ENCODE measurements around the gene HIRA. TPM values are rescaled to one million over a fixed set of nuclear protein-coding genes. Genes with fewer than 3 reads are reported as not detected.

Gene HIRA
- polyA plus RNA-seq, 1 donor from 2014 or later, result 38.1 TPM

- TF ChIP-seq RAD21 (conservative IDR thresholded peaks at IDR 0.05), result no peak
- TF ChIP-seq, protein P1, sequence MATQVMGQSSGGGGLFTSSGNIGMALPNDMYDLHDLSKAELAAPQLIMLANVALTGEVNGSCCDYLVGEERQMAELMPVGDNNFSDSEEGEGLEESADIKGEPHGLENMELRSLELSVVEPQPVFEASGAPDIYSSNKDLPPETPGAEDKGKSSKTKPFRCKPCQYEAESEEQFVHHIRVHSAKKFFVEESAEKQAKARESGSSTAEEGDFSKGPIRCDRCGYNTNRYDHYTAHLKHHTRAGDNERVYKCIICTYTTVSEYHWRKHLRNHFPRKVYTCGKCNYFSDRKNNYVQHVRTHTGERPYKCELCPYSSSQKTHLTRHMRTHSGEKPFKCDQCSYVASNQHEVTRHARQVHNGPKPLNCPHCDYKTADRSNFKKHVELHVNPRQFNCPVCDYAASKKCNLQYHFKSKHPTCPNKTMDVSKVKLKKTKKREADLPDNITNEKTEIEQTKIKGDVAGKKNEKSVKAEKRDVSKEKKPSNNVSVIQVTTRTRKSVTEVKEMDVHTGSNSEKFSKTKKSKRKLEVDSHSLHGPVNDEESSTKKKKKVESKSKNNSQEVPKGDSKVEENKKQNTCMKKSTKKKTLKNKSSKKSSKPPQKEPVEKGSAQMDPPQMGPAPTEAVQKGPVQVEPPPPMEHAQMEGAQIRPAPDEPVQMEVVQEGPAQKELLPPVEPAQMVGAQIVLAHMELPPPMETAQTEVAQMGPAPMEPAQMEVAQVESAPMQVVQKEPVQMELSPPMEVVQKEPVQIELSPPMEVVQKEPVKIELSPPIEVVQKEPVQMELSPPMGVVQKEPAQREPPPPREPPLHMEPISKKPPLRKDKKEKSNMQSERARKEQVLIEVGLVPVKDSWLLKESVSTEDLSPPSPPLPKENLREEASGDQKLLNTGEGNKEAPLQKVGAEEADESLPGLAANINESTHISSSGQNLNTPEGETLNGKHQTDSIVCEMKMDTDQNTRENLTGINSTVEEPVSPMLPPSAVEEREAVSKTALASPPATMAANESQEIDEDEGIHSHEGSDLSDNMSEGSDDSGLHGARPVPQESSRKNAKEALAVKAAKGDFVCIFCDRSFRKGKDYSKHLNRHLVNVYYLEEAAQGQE (IDR thresholded peaks at IDR 0.05; ENCODE audit: borderline replicate concordance), result no peak
- no peak for TF ChIP-seq EP300 (conservative IDR thresholded peaks at IDR 0.05; ENCODE audit: poor library complexity, severe bottlenecking)
- no peak for TF ChIP-seq POLR2AphosphoS5 (IDR thresholded peaks at IDR 0.05)
- TF ChIP-seq TAF1 (IDR thresholded peaks at IDR 0.05; ENCODE audit: low read depth), result no peak
- TF ChIP-seq EZH2 (IDR thresholded peaks at IDR 0.05; ENCODE audit: borderline replicate concordance, insufficient read depth, low read length, poor library complexity, severe bottlenecking), result no peak
- no peak for TF ChIP-seq MXI1 (conservative IDR thresholded peaks at IDR 0.05; ENCODE audit: poor library complexity, severe bottlenecking)
- peak overlapping the region; percentile 29 for H2AFZ ChIP-seq (ENCODE audit: low read depth, low read length)
- H3K36me3 ChIP-seq (ENCODE audit: insufficient read depth, low read length), result no peaks in the 10 kb centered on the region
- H3K4me2 ChIP-seq (ENCODE audit: low read length), result peak overlapping the region; percentile 49
- no peaks in the 10 kb centered on the region for H3K9me2 ChIP-seq (ENCODE audit: insufficient read depth, low read length)
- peaks cover 19% of the 10 kb centered on the region for H3K79me2 ChIP-seq (replicated peaks; ENCODE audit: insufficient read depth, low read length)
- no peaks in the 10 kb centered on the region for H4K20me1 ChIP-seq (ENCODE audit: insufficient read depth)
- no peaks in the 10 kb centered on the region for H3K27me3 ChIP-seq (ENCODE audit: insufficient read depth, low read depth, low read length)
- H3K4me3 ChIP-seq (ENCODE audit: low read length), result peak overlapping the region; percentile 84
- H3K9ac ChIP-seq (ENCODE audit: low read length), result no peak overlapping the region
- no peak overlapping the region for H3K27ac ChIP-seq (ENCODE audit: low read length)
- no peaks in the 10 kb centered on the region for H3K9me3 ChIP-seq (ENCODE audit: low read length)
- H3F3A ChIP-seq (ENCODE audit: insufficient read depth, low read length, poor library complexity, severe bottlenecking), result no peaks in the 10 kb centered on the region
Observed at GRCh38 chr22:19480173-19480568, 48.6 kb upstream of the HIRA start.

DNA sequence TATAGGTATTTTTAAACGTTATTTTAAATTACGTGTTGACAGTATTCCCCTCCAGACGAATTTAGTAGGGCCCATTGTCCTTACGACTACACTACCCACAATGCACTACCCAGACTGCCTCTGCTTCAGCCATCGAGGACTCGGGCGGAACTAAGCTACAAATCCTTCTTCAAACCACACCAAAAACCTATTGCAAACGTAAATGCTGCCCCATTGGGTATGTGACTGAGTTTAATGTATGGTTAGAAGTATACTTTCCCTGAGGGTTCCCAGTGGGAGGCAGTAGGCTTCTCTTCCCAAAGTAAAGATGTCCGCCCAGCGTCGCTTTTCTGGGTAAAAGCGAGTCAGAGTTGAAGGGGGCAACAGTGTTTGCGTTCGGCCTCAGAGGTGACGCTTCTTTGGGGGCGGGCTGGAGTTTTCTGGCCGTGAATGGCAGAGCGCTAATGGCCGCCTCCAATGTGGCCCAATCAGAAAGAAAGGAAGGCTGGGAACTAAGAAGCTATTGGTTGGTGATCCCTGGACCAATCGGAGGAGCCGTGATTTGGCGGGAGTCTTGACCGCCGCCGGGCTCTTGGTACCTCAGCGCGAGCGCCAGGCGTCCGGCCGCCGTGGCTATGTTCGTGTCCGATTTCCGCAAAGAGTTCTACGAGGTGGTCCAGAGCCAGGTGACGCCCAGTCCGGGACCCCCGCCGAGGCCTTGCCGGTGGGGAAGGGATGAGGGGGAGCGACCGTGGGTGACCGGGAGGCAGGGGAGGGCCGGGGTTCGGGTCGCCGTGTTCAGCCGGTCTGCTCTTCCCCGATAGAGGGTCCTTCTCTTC, 48.0 kb upstream of the HIRA start, which contains the start of gene CDC45:
CDC45 (plus strand) TSS at position 566 of the 818 bp plus-strand sequence; CDS start at position 615, 49 bp downstream.
- H3K79me2 ChIP-seq (replicated peaks; ENCODE audit: insufficient read depth, low read length), result peaks cover 19% of the 10 kb centered on the region
- H3F3A ChIP-seq (ENCODE audit: insufficient read depth, low read length, poor library complexity, severe bottlenecking), result no peaks in the 10 kb centered on the region
- peak within 1 kb of the TSS; percentile 84 for H3K4me3 ChIP-seq (ENCODE audit: low read length)
- H3K36me3 ChIP-seq (ENCODE audit: insufficient read depth, low read length), result no peaks in the 10 kb centered on the region
- TF ChIP-seq TAF1 (IDR thresholded peaks at IDR 0.05; ENCODE audit: low read depth) (no peak), MXI1 (conservative IDR thresholded peaks at IDR 0.05; ENCODE audit: poor library complexity, severe bottlenecking) (peak; percentile 98), POLR2AphosphoS5 (IDR thresholded peaks at IDR 0.05) (peak; percentile 25)
- peak within 1 kb of the TSS; percentile 49 for H3K4me2 ChIP-seq (ENCODE audit: low read length)
- peak within 1 kb of the TSS; percentile 82 for H3K27ac ChIP-seq (ENCODE audit: low read length)
- H3K27me3 ChIP-seq (ENCODE audit: insufficient read depth, low read depth, low read length), result no peaks in the 10 kb centered on the region
- no peaks in the 10 kb centered on the region for H3K9me2 ChIP-seq (ENCODE audit: insufficient read depth, low read length)
- no peaks in the 10 kb centered on the region for H4K20me1 ChIP-seq (ENCODE audit: insufficient read depth)
- peak within 1 kb of the TSS; percentile 73 for H3K9ac ChIP-seq (ENCODE audit: low read length)
- H3K9me3 ChIP-seq (ENCODE audit: low read length), result no peaks in the 10 kb centered on the region
- H2AFZ ChIP-seq (ENCODE audit: low read depth, low read length), result peak within 1 kb of the TSS; percentile 51

DNA sequence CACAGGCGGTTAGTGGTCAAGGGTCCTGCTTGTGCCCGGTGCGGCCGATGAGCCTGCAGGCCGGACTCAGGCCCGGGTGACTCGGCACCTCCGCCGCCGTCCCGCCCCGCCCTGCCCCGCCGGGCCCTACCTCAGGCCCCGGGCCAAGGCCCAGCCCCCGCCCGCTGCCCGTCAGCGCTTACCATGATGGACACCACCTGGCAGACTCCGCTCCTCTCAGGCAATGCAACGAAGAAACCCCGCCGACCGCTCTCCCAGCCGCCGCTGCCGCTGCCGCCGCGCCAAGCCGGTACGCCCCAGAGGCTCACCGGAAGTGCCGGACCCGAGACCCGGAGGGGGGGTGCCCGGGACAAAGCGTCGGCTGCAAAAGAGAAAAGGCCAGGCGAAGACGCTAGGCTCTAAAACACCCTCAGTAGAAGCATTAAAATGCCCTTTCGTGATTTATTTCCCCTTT, 47.4 kb upstream of the HIRA start, which contains the start of gene UFD1:
UFD1 (minus strand) TSS at position 293 of the 454 bp plus-strand sequence; CDS start at position 185, 108 bp downstream.
- H3K36me3 ChIP-seq (ENCODE audit: insufficient read depth, low read length), result no peaks in the 10 kb centered on the region
- no peaks in the 10 kb centered on the region for H3K27me3 ChIP-seq (ENCODE audit: insufficient read depth, low read depth, low read length)
- peak within 1 kb of the TSS; percentile 79 for H3K4me2 ChIP-seq (ENCODE audit: low read length)
- peak within 1 kb of the TSS; percentile 51 for H2AFZ ChIP-seq (ENCODE audit: low read depth, low read length)
- H3K4me3 ChIP-seq (ENCODE audit: low read length), result peak within 1 kb of the TSS; percentile 84
- H3K9ac ChIP-seq (ENCODE audit: low read length), result peak within 1 kb of the TSS; percentile 73
- no peaks in the 10 kb centered on the region for H3F3A ChIP-seq (ENCODE audit: insufficient read depth, low read length, poor library complexity, severe bottlenecking)
- peak within 1 kb of the TSS; percentile 82 for H3K27ac ChIP-seq (ENCODE audit: low read length)
- no peaks in the 10 kb centered on the region for H3K9me3 ChIP-seq (ENCODE audit: low read length)
- peaks cover 19% of the 10 kb centered on the region for H3K79me2 ChIP-seq (replicated peaks; ENCODE audit: insufficient read depth, low read length)
- no peak for TF ChIP-seq RAD21 (conservative IDR thresholded peaks at IDR 0.05)
- no peak for TF ChIP-seq EP300 (conservative IDR thresholded peaks at IDR 0.05; ENCODE audit: poor library complexity, severe bottlenecking)
- TF ChIP-seq POLR2AphosphoS5 (IDR thresholded peaks at IDR 0.05), result peak; percentile 60
- TF ChIP-seq, protein P2, sequence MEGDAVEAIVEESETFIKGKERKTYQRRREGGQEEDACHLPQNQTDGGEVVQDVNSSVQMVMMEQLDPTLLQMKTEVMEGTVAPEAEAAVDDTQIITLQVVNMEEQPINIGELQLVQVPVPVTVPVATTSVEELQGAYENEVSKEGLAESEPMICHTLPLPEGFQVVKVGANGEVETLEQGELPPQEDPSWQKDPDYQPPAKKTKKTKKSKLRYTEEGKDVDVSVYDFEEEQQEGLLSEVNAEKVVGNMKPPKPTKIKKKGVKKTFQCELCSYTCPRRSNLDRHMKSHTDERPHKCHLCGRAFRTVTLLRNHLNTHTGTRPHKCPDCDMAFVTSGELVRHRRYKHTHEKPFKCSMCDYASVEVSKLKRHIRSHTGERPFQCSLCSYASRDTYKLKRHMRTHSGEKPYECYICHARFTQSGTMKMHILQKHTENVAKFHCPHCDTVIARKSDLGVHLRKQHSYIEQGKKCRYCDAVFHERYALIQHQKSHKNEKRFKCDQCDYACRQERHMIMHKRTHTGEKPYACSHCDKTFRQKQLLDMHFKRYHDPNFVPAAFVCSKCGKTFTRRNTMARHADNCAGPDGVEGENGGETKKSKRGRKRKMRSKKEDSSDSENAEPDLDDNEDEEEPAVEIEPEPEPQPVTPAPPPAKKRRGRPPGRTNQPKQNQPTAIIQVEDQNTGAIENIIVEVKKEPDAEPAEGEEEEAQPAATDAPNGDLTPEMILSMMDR (IDR thresholded peaks at IDR 0.05; ENCODE audit: poor library complexity, severe bottlenecking), result no peak
- no peak for TF ChIP-seq MXI1 (conservative IDR thresholded peaks at IDR 0.05; ENCODE audit: poor library complexity, severe bottlenecking)
- no peak for TF ChIP-seq EZH2 (IDR thresholded peaks at IDR 0.05; ENCODE audit: borderline replicate concordance, insufficient read depth, low read length, poor library complexity, severe bottlenecking)
- peak; percentile 3 for TF ChIP-seq SMC3 (conservative IDR thresholded peaks at IDR 0.05; ENCODE audit: poor library complexity)
- TF ChIP-seq, protein P1 (IDR thresholded peaks at IDR 0.05; ENCODE audit: borderline replicate concordance), result no peak
- TF ChIP-seq TAF1 (IDR thresholded peaks at IDR 0.05; ENCODE audit: low read depth), result no peak
- no peaks in the 10 kb centered on the region for H3K9me2 ChIP-seq (ENCODE audit: insufficient read depth, low read length)
- H4K20me1 ChIP-seq (ENCODE audit: insufficient read depth), result no peaks in the 10 kb centered on the region

Data from neural cell (in vitro differentiated cells).